Eye (tissue), 1 donor: ENCODE data around the gene FAM47B.

Experiments
- DNase-seq: peaks from one replicate; pipeline ENCODE4 v3.0.0-alpha.2; 2015

The FAM47B gene

DNA sequence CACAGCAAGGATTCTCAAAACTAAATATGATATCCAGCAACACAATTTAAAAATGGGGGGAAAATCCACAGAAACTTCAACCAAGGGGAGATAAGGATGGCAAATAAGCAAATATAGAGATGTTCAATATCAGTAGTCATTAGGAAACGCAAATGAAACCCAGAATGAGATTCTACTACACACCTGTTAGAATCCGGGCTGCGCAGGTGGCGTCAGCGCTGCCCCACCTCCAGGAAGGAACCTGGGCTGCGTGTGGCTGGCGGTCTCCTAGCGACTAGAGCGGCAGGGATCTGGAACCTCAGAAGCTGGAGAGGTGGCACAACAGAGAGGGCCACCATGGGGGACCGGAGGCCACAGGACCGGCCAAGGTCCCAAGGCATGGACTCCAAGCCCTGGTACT, at the start of gene FAM47B:
Gene FAM47B, plus strand, starts transcription at position 301 of the 400 bp plus-strand sequence. Its CDS starts 36 bp downstream, at position 337.
- no peak for DNase-seq

DNA sequence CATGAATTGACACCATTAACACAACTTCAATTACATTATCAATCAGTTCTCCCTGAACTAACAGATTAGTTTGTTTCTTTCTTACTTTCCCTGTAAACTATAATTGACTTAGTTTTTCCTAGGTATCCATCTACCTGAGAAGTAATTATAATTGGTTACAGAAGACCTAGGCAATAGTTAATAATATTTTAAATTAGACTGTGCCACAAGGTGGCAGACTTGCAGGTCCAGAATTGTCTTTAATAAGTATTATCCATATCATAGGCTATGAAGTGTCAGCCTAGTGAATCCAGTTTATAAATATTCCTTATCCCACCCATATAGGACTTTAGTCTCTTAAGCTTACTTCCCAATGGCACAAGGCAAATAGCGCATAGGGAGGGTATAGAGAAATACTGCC, 48.9 kb upstream of the FAM47B start:
- no peak for DNase-seq

DNA sequence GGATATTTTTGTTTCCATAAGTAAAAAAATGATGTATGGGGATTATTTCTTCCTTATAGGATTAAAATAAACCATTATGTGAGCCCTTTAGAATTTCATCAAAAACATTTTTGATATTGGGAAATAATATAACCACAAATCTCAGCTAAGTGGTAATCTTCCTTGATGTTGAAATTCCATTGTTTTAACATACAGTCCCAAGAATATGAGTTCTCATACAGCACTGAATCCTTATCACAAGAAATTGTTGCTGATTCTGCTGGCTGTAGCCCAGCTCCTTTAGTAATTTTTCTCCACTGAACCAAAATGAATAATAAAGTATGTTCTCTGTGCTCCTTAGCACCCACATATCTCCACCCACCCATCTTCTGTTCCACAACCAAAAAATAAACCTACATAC, 41.9 kb upstream of the FAM47B start:
- no peak for DNase-seq

DNA sequence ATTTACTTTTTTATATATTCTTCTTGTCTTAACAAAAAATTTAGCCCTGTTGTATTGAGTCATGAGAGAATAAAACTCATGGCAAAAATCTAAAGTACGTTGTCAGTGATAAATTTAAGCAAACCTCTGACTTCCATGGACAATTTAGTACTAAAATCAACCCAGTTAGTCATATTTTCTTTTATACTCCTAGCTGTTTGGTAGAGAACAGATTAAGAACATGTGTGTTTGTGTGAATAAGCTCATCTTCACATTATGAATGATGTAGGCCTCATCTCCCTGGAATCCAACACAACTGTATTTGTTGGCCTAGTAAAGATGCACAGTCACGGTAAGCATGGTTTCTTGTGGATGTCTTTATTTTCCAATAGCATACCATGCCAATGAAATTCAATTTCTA, 40.8 kb upstream of the FAM47B start:
- no peak for DNase-seq

DNA sequence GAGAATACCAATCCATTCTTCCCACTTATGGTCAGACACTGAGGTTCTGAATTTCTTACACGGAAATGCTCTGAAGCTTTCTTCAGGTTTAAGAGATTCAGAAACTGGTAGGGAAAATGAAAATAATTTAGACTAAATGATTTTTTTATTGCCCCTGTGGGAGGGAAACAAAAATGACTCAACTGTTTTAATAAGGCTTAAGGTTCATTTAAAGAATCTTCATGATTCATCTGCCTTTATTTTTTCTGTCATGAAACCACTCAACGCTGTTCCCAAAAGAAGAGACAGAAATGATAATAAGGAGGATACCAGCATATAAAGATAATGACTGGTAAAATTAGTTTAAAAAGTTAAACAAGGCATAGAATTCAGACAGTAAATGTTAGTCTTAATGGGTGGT, 39.3 kb upstream of the FAM47B start:
- no peak for DNase-seq

DNA sequence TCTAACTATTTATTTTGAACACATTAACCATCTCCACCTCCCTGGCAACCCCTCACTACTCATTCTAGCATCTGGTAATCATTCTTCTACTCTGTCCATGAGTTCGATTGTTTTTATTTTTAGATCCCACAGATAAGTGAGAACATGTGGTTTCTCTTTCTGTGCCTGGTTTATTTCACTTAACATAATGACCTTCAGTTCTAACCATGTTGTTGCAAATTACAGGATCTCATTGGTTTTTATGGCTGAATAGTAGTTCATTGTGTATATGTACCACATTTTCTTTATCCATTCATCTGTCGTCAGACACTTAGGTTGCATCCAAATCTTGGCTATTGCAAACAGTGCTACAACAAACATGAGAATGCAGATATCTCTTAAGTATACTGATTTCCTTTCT, 33.4 kb upstream of the FAM47B start:
- DNase-seq = no peak

DNA sequence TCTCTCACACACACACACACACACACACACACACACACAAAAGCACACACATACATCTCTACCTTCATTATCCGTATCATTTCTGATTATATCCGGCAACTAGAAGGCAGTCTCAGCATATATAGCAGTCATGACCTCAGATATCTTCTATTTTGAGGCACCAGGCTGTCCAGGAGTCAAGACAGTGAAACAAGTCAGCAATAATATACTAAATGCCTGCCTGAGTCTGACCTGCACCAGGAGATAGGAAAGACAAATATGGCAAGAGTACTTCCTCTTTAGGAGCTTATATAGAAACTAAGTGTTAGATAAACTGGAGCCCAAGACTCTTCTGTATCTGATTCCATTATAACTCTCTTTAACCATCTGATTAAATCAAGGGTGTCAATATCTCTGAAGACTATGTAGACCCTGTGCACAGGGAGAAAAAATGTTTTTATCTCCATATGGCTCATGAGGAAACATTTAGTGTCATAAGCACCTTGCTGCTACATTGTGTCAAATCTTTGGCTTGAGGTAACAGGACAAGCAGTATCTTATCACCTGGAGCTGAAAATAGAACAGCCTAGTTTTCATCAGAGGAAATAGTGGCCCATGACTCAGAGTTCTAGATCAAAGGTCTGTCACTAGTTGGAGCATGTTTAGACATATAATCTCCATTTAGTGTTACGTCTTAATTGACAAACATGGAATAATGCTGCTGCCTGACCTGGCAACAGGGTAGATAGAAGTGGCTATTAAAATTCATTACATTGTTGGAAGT, 27.0 kb upstream of the FAM47B start:
- no peak for DNase-seq

DNA sequence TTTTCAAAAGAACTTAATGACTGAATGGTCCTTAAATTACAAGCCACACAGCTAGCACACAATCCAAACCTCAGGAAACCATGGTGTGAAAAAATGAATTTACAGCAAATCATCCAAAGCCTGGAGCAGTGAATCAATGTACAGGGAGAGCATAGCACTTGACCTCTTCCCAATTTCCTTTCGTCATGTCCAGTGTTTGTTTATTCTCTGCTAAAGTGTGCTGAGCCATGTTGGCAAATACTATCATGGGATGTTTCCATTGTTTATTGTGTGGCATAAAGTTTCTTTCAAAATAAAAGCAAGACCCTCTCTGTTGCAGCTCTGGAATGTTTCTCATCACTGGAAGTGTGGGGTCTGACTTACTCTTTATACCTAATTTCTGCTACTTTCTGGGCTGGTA, 25.4 kb upstream of the FAM47B start:
- DNase-seq = no peak

DNA sequence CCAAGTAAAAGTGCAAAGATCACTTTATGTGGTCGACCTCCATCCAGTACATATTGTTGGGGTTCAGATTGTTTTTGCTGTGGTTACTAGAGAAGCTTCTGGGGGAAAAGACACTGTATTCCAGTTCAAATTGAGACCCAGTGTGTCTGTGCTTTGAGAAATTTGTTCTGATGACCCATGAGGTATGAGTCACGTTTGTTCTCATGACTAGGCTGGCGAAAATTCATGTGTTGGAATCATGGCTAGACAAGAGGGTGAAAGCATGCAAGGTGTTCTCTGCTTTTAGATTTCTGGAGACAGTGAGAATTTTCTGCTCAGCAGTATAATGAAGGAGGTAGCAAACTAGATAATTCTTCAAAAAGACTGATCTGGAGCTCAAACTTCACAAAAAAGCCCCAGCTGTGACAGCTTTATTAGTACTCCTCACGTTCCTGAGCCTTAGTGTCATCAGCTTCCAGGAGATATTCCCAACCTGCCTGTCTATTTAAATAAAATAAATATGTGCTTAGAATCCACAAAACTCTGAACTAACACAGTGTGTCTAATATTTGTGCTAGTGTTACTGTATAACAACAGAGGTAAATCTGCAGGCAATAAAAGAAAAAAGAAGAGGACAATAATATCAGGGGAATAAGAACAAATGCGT, 24.4 kb upstream of the FAM47B start:
- no peak for DNase-seq

DNA sequence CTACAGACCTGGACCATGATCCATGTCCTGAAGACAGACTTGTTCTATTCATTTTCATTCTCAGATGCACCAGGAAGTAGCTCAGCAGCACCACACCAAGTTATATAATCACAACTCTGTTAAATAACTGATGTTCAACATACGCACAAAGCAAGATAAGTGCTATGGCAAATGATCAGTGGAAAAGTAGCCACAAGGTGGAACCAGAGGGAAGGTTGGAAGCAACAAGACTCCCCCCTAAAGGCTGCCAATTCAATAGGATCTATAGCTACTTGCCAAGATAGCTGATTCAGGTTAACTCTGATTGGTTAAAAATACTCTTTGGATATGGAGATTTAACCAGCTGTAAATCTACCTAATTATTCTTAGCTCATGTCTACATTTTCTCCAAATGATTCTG, 23.7 kb upstream of the FAM47B start:
- peak; percentile 54 for DNase-seq

DNA sequence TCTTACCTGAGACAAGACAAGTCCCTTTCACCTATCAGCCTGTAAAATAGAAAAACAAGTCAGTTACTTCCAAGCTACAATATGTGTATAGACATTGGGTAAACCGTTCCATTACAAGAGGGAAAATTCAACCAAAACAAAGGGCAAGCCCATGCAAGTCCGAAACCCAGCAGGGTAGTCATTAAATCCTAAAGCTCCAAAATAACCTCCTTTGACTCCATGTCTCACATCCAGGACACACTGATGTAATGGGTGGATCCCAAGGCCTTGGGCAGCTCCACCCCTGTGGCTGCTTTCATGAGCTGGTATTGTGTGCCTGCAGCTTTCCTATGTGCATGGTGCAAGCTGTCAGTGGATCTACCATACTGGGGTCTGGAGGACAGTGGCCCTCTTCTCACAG, 14.7 kb upstream of the FAM47B start:
- DNase-seq = no peak

DNA sequence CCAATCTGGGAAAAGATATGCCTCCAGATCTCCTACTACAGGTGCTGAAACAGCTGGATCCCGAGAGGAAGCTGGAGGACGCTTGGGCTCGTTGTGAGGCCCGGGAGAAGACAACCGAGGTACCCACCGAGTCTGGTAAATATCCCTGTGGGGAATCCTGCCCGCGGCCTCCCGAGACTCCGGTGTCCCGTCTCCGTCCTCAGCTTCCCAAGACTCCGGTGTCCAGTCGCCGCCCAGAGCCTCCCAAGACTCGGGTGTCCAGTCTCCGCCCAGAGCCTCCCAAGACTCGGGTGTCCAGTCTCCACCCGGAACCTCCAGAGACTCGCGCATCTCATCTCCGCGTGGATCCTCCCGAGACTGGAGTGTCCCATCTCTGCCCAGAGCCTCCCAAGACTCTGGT, 639 bp downstream of the FAM47B start:
- DNase-seq = no peak

DNA sequence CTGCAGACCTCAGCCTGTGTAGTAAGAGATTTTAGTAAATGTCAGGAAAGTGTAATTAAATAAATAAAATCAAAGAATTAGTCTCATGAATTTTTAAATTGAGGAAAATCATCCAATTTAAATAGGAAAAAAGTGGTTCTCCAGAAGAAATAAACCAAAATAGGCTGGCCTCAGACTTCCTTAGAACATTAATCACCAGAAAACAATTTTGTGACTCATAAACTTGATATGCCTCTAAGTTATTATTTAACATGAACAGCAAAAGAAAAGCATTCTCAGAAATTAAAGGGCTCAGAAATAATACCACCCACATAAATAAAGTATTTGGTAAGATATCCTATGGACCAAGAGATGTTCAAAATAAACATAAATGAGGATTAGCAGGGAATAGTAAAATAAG, 14.3 kb downstream of the FAM47B start:
- no peak for DNase-seq

DNA sequence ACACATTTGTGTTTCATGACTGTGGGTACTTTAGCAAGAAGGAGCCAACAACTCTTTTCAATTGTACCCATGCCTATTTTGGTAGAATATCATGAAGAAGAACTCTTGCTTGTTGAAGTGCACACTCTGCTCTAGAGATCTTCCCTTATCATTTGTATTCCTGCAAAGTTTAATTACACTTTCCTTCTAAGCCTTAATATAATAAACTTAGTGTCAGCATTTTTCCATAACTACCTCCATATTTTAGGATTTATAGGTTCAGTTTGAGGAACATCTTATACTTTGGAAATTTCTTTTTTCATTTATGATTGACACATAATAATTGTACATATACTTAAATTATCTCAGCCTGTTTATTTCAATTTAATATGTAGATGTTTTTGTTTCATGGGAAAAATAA, 19.1 kb downstream of the FAM47B start:
- no peak for DNase-seq

DNA sequence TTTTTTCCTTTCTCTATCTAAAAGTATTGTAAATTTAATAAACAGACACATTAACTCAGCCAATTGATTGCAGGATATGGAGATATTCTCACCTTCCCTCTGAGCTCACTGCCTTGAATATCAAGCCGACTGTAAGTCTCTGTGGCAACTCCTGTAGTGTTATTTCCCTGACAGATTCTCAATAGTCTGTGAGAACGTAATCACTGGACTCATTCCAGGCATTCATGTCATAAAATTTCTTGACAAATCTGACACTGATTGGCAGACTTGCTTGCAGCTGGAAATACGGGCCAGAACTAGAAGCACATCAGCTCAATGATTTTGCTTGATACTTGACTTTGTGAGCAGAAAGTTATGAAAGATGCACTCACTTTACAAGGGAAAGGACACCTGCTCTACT, 29.6 kb downstream of the FAM47B start:
- no peak for DNase-seq

DNA sequence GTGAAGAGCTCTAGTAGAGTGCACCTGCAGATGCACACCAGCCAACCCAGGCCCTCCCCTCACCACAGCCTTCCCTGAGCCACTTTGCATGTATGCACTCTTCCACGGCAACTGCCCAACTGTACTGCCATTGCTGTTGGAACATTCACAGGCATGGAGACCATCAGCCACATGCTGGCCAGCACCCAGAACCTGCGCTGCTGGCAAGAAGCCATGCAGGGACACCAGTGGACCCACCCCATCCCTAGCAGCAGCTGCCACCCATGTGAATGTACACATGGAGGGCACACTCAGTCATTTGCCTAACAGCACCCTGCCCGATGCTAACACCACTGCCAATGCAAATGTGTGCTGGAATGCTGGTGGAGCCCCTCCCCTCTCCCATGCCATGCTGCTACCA, 35.6 kb downstream of the FAM47B start:
- no peak for DNase-seq

DNA sequence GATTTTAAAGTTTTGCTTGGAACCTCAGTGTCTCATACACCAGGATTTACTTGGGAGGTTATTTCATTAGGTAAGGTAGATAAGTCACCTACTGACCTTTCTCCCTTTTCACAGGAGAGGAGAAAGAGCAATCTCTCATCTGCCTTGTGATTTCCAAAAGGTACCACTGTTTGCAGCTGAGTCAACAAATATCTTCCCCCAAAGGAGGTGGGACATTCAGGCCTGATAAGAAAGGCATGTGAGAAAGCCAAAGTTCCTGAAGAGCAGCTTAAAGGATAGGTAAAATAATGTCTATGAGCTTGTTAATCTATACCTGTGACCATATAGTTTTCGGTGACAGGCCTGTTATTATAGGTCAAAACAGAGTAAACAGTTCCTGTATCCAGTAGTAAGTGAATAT, 45.0 kb downstream of the FAM47B start:
- DNase-seq = no peak
